Measurements from ENCODE around the gene GNAQ. TPM values are rescaled to one million over a fixed set of nuclear protein-coding genes. Genes with fewer than 3 reads are reported as not detected.
A peak's percentile ranks its signal among the peaks of the same experiment; 100 is the strongest.

Gene GNAQ
- total and polyA plus RNA-seq, 3 donors from 2014 or later: 23.5 to 42.9 (median 39.4) TPM

DNA sequence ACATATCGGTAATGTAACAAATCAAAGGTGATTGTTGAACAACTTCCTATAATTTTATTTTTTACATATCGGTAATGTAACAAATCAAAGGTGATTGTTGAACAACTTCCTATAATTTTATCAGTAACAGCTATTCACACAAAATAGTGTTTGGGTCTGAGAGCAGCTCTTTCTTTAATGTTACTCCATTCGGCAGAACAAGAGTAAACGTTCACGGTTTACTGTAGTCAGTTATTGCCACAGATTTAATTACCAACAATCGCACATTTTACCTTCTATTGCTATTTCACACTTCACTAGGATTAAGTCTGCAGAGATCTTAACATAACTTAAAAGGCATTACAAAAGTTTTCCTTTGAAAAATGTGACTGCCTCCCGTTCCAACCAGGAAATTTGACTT lies 6.4 kb downstream of the GNAQ start:
- H3K27me3 ChIP-seq: no peaks in the 10 kb centered on the region
- intact Hi-C loops (cut with DNase I; ENCODE audit: low total_unique reads): no loop called here
- no peaks in the 10 kb centered on the region for H3K9me3 ChIP-seq
- no peak for DNase-seq
- no peak overlapping the region for H3K4me3 ChIP-seq
- H3K4me1 ChIP-seq: peaks cover 15% of the 10 kb centered on the region
- H3K27ac ChIP-seq: peak overlapping the region in 1 of 2 donors; percentile 7
- WGBS, 2 donors: 61 to 62% methylated on average over 7 of the region's 7 CpGs
- H3K36me3 ChIP-seq (ENCODE audit: low read depth, missing control alignments): no peaks in the 10 kb centered on the region
- TF ChIP-seq POLR2A (IDR thresholded peaks at IDR 0.05) (no peak), CTCF (IDR thresholded peaks at IDR 0.05) (no peak)

- H3K27me3 ChIP-seq: no peaks in the 10 kb centered on the region
- no peaks in the 10 kb centered on the region for H3K9me3 ChIP-seq
- WGBS, 2 donors: 72 to 78% methylated on average over 5 of the region's 5 CpGs
- H3K4me1 ChIP-seq: peaks cover 11% of the 10 kb centered on the region
- no peak for DNase-seq
- intact Hi-C loops (cut with DNase I; ENCODE audit: low total_unique reads): no loop called here
- H3K4me3 ChIP-seq: no peak overlapping the region
- H3K27ac ChIP-seq: no peak overlapping the region
- no peaks in the 10 kb centered on the region for H3K36me3 ChIP-seq (ENCODE audit: low read depth, missing control alignments)
- TF ChIP-seq POLR2A (IDR thresholded peaks at IDR 0.05) (no peak), CTCF (IDR thresholded peaks at IDR 0.05) (no peak)
Measured at GRCh38 chr9:78023003-78023741, 8.4 kb downstream of the GNAQ start.

DNA sequence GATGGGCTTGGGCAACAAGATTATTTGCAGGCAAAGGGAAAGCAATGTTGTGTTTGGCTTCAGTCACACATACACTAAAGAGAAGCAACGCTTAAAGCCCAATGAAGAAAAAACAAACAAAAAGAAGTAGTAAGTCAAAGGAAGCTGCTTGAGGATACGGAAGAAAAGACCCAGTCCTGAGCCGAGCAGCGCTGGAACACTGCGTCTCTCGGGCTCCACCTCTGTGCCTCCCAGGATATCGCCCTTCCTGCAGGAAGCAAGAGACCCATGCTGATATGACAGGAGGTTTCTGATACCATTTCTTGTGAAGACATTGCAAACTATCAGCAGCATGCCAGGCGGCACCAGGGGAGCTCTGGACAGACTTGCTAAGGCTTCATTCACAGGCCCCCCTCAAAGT lies 9.9 kb downstream of the GNAQ start:
- WGBS, 2 donors: 38 to 44% methylated on average over 8 of the region's 8 CpGs
- H3K4me3 ChIP-seq: no peak overlapping the region
- TF ChIP-seq POLR2A (IDR thresholded peaks at IDR 0.05) (no peak), CTCF (IDR thresholded peaks at IDR 0.05) (no peak)
- intact Hi-C loops (cut with DNase I; ENCODE audit: low total_unique reads): no loop called here
- DNase-seq: peak; percentile 35
- peaks cover 11% of the 10 kb centered on the region for H3K4me1 ChIP-seq
- H3K9me3 ChIP-seq: no peaks in the 10 kb centered on the region
- H3K27me3 ChIP-seq: no peaks in the 10 kb centered on the region
- H3K36me3 ChIP-seq (ENCODE audit: low read depth, missing control alignments): no peaks in the 10 kb centered on the region
- H3K27ac ChIP-seq: peak overlapping the region in 1 of 2 donors; percentile 29

DNA sequence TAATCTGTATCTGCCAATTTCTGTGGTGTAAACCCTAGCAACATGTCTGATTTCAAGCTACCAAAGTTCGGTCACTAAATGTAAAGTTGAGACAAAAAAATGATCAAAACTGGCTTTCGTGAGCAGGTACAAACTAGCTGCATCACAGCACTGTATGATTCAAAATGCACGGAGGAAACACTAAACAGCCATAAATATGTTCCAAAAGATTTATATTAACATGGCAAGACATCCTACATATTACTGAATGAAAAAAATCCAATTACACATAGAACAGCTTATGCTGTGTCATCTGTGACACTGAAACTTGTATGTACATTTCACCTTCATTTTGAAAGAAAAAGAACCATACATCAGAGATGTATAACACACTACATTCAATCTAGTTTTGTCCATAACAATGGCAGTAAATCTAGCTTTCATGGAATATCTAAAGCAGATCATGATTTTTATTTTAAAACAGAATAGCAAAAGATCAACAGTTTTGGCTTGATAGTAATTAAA lies 14.4 kb downstream of the GNAQ start:
- Histone ChIP-seq H3K27me3 (no peaks in the 10 kb centered on the region), H3K4me1 (no peaks in the 10 kb centered on the region), H3K27ac (no peak overlapping the region), H3K36me3 (ENCODE audit: low read depth, missing control alignments) (no peaks in the 10 kb centered on the region), H3K4me3 (no peak overlapping the region), H3K9me3 (no peaks in the 10 kb centered on the region)
- no peak for TF ChIP-seq POLR2A (IDR thresholded peaks at IDR 0.05)
- no peak for TF ChIP-seq CTCF (IDR thresholded peaks at IDR 0.05)
- WGBS, 2 donors: 81 to 95% methylated on average over 3 of the region's 3 CpGs
- no peak for DNase-seq
- intact Hi-C loops (cut with DNase I; ENCODE audit: low total_unique reads): no loop called here

DNA sequence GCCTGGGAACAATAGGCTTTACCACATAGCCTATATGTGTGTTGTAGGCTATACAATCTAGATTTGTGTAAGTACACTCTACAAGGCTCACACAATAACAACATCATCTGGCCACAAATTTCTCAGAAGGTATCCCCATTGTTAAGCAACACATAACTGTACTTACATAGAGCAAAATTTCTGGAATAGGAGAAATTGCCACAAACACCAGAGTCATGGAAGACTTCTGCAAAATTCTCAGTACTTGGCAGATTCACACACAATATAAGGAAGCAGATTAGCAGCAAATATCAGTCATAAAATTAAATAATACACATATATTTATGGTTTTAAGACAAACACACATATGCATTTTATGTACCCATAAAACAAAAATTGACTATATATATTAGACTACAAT lies 16.4 kb downstream of the GNAQ start:
- Histone ChIP-seq H3K4me3 (no peak overlapping the region), H3K27me3 (no peaks in the 10 kb centered on the region), H3K36me3 (ENCODE audit: low read depth, missing control alignments) (no peaks in the 10 kb centered on the region), H3K9me3 (no peaks in the 10 kb centered on the region), H3K27ac (no peak overlapping the region), H3K4me1 (peaks cover 8% of the 10 kb centered on the region)
- DNase-seq: no peak
- TF ChIP-seq POLR2A (IDR thresholded peaks at IDR 0.05) (no peak), CTCF (IDR thresholded peaks at IDR 0.05) (no peak)
- intact Hi-C loops (cut with DNase I; ENCODE audit: low total_unique reads): no loop called here

Data from testis (tissue), 3 donors.